ENCODE measurements around the gene PRKCG.

- no peak for TF ChIP-seq CTCF (IDR thresholded peaks at IDR 0.05; ENCODE audit: borderline replicate concordance, extremely low read depth, low read length, poor library complexity, severe bottlenecking)
- TF ChIP-seq EZH2 (IDR thresholded peaks at IDR 0.05; ENCODE audit: borderline replicate concordance, low read depth, low read length, severe bottlenecking): no peak
Observed at GRCh38 chr19:53916004-53916403, 34.0 kb downstream of the PRKCG start.
